NB4 (cell line): ENCODE data around the gene SERPINA4.

ENCODE experiments used
- CTCF ChIP-seq: IDR thresholded peaks from one replicate; pipeline ENCODE4 v1.5.1; 2012; ENCODE audit warnings: low read depth, low read length
- POLR2A ChIP-seq: IDR thresholded peaks from 2 replicates; pipeline ENCODE4 v1.6.1; 2011; ENCODE audit warnings: mild to moderate bottlenecking; ENCODE audit not compliant: insufficient read length; ENCODE audit errors: extremely low read depth

GRCh38 chr14:94547726-94548125 lies 13.5 kb upstream of the SERPINA4 start:
- TF ChIP-seq POLR2A: no peak
- TF ChIP-seq CTCF: no peak
